Raji (cell line): Measurements from ENCODE around the gene TSPEAR.

Source experiments
- POLR2A ChIP-seq: IDR thresholded peaks from 2 replicates; pipeline ENCODE4 v1.6.1; 2011; ENCODE audit warnings: low read depth, low read length, control low read depth; ENCODE audit not compliant: insufficient read depth

The TSPEAR gene

DNA sequence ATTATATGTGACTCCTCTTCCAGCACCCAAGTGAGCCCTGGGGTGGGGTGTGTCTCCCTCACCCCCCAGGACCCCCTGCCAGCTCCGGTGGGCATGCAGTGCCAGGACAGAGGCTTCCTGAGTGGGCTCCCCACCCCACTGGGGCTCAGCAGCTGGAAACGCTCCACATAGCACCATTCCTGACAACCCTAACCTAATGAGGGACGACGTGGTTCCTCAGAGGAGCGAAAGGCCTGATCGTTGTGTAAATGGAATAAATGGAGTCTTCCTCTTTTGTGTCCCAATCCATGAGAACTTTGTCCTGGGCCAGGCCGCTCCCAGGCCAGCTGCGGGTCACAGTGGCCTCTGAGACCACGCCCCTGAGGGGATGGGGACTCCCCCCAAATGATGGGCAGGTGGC lies 1.8 kb upstream of the TSPEAR start:
- TF ChIP-seq POLR2A = no peak

DNA sequence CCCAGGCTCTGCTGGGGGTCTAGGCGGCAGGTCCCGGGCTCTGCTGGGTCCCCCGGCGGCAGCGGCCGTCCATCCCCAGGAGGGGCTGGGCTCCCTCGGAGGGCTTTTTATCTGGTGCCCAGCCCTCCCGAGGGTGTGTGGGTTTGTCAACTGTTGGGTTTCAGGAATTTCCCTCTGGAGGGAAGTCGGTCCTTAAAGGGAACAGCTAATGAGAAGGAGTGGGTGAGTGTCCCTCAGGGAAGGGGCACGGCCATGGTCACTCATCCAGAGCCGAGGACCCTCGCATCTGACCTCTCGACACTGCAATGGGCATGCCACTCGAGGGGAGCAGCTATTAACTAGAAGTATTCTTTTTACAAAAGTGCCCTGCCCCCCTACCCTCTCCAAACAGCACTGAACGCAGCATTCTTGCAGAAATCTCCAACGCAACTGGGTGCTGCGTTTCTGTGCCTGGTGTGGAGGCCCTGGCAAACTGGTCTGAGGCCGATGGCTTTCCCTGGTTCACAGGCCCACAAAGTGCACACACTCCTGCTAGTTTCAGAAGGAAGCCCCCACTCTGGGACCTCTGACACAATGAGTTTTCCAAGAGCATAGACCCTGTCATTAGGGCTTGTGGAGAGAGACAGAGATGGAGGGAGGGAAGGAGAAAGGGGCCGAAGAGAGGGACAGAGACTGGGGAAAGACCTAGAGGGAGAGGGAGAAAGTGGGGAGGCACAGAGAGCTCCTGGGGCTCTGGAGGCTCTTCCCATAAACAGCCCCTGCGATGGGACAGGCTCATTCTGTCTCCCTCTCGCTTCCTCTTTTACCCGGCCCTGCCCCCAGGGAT lies 1.0 kb upstream of the TSPEAR start:
- TF ChIP-seq POLR2A = no peak

DNA sequence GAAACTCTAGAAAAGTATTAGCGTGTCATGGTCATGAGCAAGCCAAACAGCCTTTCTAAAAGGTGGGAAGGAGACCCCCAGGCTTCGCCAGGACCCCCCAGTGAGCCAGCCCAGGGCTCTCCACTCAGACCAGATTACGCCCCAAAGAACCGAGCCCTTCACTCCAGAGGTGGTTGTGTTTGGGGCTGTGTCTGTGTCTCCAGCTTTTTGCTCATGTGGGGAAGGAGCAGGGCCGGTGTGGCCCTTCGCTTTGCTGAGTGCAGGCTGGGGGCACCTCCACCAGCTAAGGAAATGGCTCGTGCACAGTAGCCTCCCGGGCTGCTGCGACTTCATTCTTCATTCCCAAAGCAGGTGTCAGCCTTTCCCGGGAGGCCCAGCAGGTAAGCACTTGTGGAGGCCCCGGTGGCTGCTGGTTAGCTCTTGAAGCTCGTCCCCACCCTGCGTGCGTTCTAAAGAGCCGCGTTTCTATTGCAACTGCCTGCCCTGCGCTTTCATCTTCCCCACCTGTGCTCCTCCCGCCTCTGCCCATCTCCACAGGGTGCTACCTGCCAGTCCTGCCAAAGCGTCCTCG lies 531 bp downstream of the TSPEAR start:
- TF ChIP-seq POLR2A = no peak

- no peak for TF ChIP-seq POLR2A
Measured at GRCh38 chr21:44710294-44710665, 1.1 kb downstream of the TSPEAR start.

DNA sequence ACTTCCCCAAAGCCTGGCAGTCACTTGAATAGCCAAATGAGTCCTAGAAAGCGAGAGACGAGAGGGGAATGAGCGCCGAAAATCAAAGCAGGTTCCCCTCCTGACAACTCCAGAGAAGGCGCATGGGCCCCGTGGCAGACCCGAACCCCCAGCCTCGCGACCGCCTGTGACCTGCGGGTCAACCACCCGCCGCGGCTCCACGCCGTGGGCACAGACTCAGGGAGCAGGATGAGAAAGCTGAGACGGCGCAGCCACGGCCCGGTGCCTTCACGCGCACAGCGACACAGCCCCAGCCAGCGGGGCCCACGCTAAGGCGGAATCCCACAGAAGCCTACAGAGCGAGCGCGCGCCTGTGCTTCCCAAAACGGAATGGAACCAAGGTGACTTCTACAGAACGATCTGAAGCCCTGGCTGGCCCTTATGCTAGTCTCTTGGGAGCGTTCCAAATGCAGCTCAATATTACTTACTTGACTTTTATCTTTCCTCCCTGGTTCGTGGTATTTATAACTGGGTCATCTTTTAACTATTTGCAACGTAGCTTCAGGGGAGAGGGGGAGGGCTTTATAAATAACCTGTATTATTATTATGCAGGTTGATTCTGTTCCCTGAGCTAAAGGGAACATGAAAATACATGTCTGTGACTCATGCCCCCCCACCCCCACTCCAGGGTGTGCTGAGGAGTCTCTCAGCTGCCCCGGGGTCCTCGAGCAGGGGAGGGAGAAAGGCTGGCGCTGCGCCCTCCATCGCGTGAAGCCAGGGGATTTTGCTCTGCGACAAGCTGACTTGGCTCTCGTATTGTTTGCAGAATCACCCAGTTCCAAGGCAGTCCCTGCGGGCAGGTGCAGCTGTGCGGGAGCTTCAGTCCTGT lies 1.7 kb downstream of the TSPEAR start:
- no peak for TF ChIP-seq POLR2A

- no peak for TF ChIP-seq POLR2A
Measured at GRCh38 chr21:44708866-44709425, 2.4 kb downstream of the TSPEAR start.

DNA sequence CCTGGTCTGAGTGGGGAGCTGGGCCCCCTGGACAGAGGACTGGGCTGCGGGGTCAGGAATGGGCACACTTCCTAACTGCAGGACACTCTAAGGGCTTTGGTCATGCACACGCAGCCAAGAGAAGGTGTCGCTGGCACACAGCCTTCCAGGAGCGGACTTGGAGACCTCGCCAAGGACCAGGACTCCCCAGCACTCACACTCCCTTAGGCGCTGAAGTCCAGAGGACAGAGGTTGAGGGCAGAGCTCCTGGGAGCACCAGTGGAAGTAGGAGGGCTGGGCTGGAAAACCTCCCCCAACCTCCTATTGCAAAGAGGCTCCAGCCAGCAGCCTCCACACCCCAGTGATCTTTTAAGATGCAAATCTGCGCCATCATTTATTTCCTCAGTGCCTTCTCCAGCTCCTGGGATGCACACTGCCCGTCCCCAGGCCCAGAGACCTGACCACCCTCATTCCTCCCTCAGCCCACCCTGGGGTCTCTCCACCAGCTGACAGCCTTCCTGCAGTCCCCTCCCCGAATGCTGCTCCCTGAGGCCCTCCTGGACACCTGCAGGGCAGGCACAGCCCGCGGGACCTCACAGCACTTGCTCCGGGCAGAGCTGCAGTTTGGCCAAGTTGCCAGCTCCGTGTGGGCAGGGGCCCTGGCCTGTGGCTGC lies 3.0 kb downstream of the TSPEAR start:
- no peak for TF ChIP-seq POLR2A

GRCh38 chr21:44706706-44707581 lies 4.4 kb downstream of the TSPEAR start:
- no peak for TF ChIP-seq POLR2A

- no peak for TF ChIP-seq POLR2A
Measured at GRCh38 chr21:44706026-44706705, 5.2 kb downstream of the TSPEAR start.

DNA sequence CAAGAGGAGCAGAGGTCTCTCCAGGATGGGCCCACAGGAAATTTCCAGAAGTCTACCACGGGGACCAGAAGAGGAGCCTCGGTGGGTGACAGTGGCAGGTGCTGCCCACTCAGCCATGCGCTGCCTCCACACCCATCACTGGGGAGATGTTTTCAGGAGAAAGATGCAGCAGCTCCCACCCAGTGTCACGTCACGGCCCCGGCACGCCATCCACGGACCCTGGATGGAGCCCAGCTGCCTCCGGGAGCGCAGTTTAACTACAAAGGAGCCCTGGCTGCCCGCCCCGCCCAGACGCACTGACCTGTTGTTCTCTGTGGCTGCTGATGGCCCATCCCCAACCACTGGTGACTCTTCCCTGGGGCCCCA lies 6.8 kb downstream of the TSPEAR start:
- no peak for TF ChIP-seq POLR2A

GRCh38 chr21:44703731-44704635 lies 7.4 kb downstream of the TSPEAR start:
- TF ChIP-seq POLR2A = no peak

- no peak for TF ChIP-seq POLR2A
Measured at GRCh38 chr21:44702973-44703730, 8.2 kb downstream of the TSPEAR start.
